Vagina (tissue), 2 donors: ENCODE data around the gene SSMEM1.

ENCODE experiments used
- POLR2AphosphoS5 ChIP-seq, 2 donors: sonication (generic); formaldehyde crosslinking; IDR thresholded peaks; one replicate each; pipeline ENCODE4 v1.9.0; 2017; ENCODE audit warnings: antibody characterized with exemption in 2 of 2, mild to moderate bottlenecking in 2 of 2, low read depth in 1 of 2; ENCODE audit not compliant: insufficient read depth in 1 of 2
- TF ChIP-seq, protein P1 (sequence below), 3 experiments: fragments of 450-650 bp in 2 of 3; fragments of 200-600 bp in 1 of 3; sonication (generic) in 1 of 3; IDR thresholded peaks; one replicate each; pipeline ENCODE4 v1.5.1; 2017 to 2019; ENCODE audit warnings: antibody characterized with exemption in 3 of 3, mild to moderate bottlenecking in 2 of 3, moderate library complexity in 2 of 3

DNA sequence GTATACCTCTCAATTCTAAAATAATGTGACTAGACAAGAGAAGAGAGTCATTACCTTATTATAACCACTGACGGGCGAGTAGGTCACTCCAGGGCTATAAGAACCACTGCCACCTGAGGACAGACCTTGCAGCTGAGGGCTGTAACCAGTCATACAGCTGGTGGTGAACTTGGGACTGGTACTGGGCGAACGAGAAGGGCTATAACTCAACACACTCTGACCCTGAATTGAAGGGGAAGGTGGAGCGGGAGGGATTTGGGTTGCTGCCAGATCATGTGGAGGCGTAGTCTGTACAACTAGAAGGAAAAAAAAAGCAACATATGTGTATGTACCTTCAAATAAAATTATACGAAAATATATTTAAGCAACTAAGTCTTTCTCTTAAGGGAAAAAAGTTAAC, 5.9 kb upstream of the SSMEM1 start:
- TF ChIP-seq, protein P1, sequence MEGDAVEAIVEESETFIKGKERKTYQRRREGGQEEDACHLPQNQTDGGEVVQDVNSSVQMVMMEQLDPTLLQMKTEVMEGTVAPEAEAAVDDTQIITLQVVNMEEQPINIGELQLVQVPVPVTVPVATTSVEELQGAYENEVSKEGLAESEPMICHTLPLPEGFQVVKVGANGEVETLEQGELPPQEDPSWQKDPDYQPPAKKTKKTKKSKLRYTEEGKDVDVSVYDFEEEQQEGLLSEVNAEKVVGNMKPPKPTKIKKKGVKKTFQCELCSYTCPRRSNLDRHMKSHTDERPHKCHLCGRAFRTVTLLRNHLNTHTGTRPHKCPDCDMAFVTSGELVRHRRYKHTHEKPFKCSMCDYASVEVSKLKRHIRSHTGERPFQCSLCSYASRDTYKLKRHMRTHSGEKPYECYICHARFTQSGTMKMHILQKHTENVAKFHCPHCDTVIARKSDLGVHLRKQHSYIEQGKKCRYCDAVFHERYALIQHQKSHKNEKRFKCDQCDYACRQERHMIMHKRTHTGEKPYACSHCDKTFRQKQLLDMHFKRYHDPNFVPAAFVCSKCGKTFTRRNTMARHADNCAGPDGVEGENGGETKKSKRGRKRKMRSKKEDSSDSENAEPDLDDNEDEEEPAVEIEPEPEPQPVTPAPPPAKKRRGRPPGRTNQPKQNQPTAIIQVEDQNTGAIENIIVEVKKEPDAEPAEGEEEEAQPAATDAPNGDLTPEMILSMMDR (IDR thresholded peaks at IDR 0.05): no peak
- no peak for TF ChIP-seq POLR2AphosphoS5 (IDR thresholded peaks at IDR 0.05; ENCODE audit: insufficient read depth in 1 of 2, low read depth in 1 of 2)
